MM.1S (cell line): ENCODE measurements around the gene PTH1R.

ENCODE experiments used
- DNase-seq: peaks from one replicate; pipeline ENCODE4 v3.0.0-alpha.2; 2015
- H2AFZ ChIP-seq: fragments of 300-600 bp; sonication (generic); 2 replicates; pipeline ENCODE4 v1.6.0; 2016; ENCODE audit warnings: antibody characterized with exemption, low read length
- H3F3A ChIP-seq: fragments of 300-600 bp; sonication (generic); 2 replicates; pipeline ENCODE4 v1.6.1; 2016; ENCODE audit warnings: mild to moderate bottlenecking, antibody characterized with exemption, low read length, moderate library complexity, mixed read lengths; ENCODE audit not compliant: insufficient read depth
- H3K27ac ChIP-seq: fragments of 300-600 bp; sonication (generic); 2 replicates; pipeline ENCODE4 v1.5.1; 2016; ENCODE audit warnings: mild to moderate bottlenecking, low read length
- H3K27me3 ChIP-seq: fragments of 300-600 bp; sonication (generic); replicated peaks from 2 replicates; pipeline ENCODE4 v1.6.0; 2016; ENCODE audit warnings: low read length; ENCODE audit not compliant: insufficient read depth
- H3K36me3 ChIP-seq: fragments of 300-600 bp; sonication (generic); replicated peaks from 2 replicates; pipeline ENCODE4 v1.6.1; 2016; ENCODE audit warnings: mild to moderate bottlenecking, low read length, mixed read lengths; ENCODE audit not compliant: insufficient read depth
- H3K4me1 ChIP-seq: fragments of 300-600 bp; sonication (generic); 2 replicates; pipeline ENCODE4 v1.6.1; 2016; ENCODE audit warnings: low read length, mixed read lengths
- H3K4me2 ChIP-seq: fragments of 300-600 bp; sonication (generic); 2 replicates; pipeline ENCODE4 v1.6.0; 2016; ENCODE audit warnings: low read depth, low read length
- H3K4me3 ChIP-seq: fragments of 300-600 bp; sonication (generic); 2 replicates; pipeline ENCODE4 v1.5.1; 2016; ENCODE audit warnings: low read length, mixed read lengths
- H3K79me2 ChIP-seq: fragments of 300-600 bp; sonication (generic); 2 replicates; pipeline ENCODE4 v1.6.1; 2016; ENCODE audit warnings: mixed run types, low read length, mixed read lengths
- H3K9ac ChIP-seq: fragments of 300-600 bp; sonication (generic); 2 replicates; pipeline ENCODE4 v1.6.1; 2016; ENCODE audit warnings: low read length, mixed read lengths
- H3K9me2 ChIP-seq: fragments of 300-600 bp; sonication (generic); replicated peaks from 2 replicates; pipeline ENCODE4 v1.6.1; 2016; ENCODE audit warnings: mild to moderate bottlenecking, low read length, mixed read lengths; ENCODE audit not compliant: insufficient read depth
- H3K9me3 ChIP-seq: fragments of 300-600 bp; sonication (generic); replicated peaks from 2 replicates; pipeline ENCODE4 v1.6.1; 2016; ENCODE audit warnings: mild to moderate bottlenecking, low read length, mixed read lengths; ENCODE audit not compliant: insufficient read depth
- H4K20me1 ChIP-seq: fragments of 300-600 bp; sonication (generic); 2 replicates; pipeline ENCODE4 v1.6.1; 2016; ENCODE audit warnings: mild to moderate bottlenecking, low read length, moderate library complexity, mixed read lengths; ENCODE audit not compliant: insufficient read depth
- CTCF ChIP-seq: fragments of 300-600 bp; sonication (generic); IDR thresholded peaks from 2 replicates; pipeline ENCODE4 v1.5.1; 2016; ENCODE audit warnings: antibody characterized with exemption, low read length, mixed read lengths
- EZH2 ChIP-seq: fragments of 300-600 bp; sonication (generic); optimal IDR thresholded peaks from 2 replicates; pipeline ENCODE3; 2017; ENCODE audit warnings: low read depth, mild to moderate bottlenecking, antibody characterized with exemption, low read length, mixed read lengths
- EZH2phosphoT487 ChIP-seq: fragments of 300-600 bp; sonication (generic); IDR thresholded peaks from 2 replicates; pipeline ENCODE4 v1.6.1; 2018; ENCODE audit warnings: antibody characterized with exemption, low read length

The PTH1R gene

GRCh38 chr3:46877406-46878125, at the start of gene PTH1R:
PTH1R (plus strand) TSS chr3:46877721; CDS start chr3:46883560, 5,839 bp downstream.
- H3K9me3 ChIP-seq: no peaks in the 10 kb centered on the region
- TF ChIP-seq CTCF (no peak), EZH2phosphoT487 (no peak), EZH2 (no peak)
- H3K4me1 ChIP-seq: no peaks in the 10 kb centered on the region
- H3K36me3 ChIP-seq: no peaks in the 10 kb centered on the region
- H3K9me2 ChIP-seq: no peaks in the 10 kb centered on the region
- no peak within 1 kb of the TSS for H3K4me3 ChIP-seq
- H2AFZ ChIP-seq: no peak within 1 kb of the TSS
- H3K27ac ChIP-seq: no peak within 1 kb of the TSS
- no peaks in the 10 kb centered on the region for H3K79me2 ChIP-seq
- H3K27me3 ChIP-seq: peaks cover 22% of the 10 kb centered on the region
- H4K20me1 ChIP-seq: no peaks in the 10 kb centered on the region
- H3K4me2 ChIP-seq: no peak within 1 kb of the TSS
- H3F3A ChIP-seq: no peaks in the 10 kb centered on the region
- H3K9ac ChIP-seq: no peak within 1 kb of the TSS
- no peak for DNase-seq

GRCh38 chr3:46829699-46830208, 47.8 kb upstream of the PTH1R start:
- H3K9me2 ChIP-seq: no peaks in the 10 kb centered on the region
- peak overlapping the region; percentile 39; the same call in 1 of the 2 replicates for H3K27ac ChIP-seq
- H3K4me1 ChIP-seq: peaks cover 16% of the 10 kb centered on the region
- peak overlapping the region; percentile 14; the same call in 1 of the 2 replicates for H2AFZ ChIP-seq
- no peak overlapping the region for H3K4me2 ChIP-seq
- no peaks in the 10 kb centered on the region for H4K20me1 ChIP-seq
- H3K79me2 ChIP-seq: no peaks in the 10 kb centered on the region
- TF ChIP-seq CTCF: no peak
- TF ChIP-seq EZH2phosphoT487: no peak
- no peak for TF ChIP-seq EZH2
- H3K36me3 ChIP-seq: no peaks in the 10 kb centered on the region
- no peak overlapping the region for H3K4me3 ChIP-seq
- peaks cover 4% of the 10 kb centered on the region; the same call in 1 of the 2 replicates for H3F3A ChIP-seq
- no peaks in the 10 kb centered on the region for H3K27me3 ChIP-seq
- DNase-seq: peak; percentile 87
- no peaks in the 10 kb centered on the region for H3K9me3 ChIP-seq
- H3K9ac ChIP-seq: no peak overlapping the region

GRCh38 chr3:46830801-46831200, 46.7 kb upstream of the PTH1R start:
- TF ChIP-seq CTCF: no peak
- TF ChIP-seq EZH2phosphoT487: no peak
- TF ChIP-seq EZH2: no peak
- H3K4me1 ChIP-seq: peaks cover 16% of the 10 kb centered on the region
- no peaks in the 10 kb centered on the region for H4K20me1 ChIP-seq

More at GRCh38 chr3:46830801-46831200, 46.7 kb upstream of the PTH1R start:
- DNase-seq: no peak
- Histone ChIP-seq H3K4me3 (no peak overlapping the region), H3K9me3 (no peaks in the 10 kb centered on the region), H3K36me3 (no peaks in the 10 kb centered on the region), H3F3A (peaks cover 4% of the 10 kb centered on the region; the same call in 1 of the 2 replicates), H3K27me3 (no peaks in the 10 kb centered on the region), H2AFZ (no peak overlapping the region), H3K4me2 (no peak overlapping the region), H3K27ac (no peak overlapping the region), H3K79me2 (no peaks in the 10 kb centered on the region), H3K9me2 (no peaks in the 10 kb centered on the region), H3K9ac (no peak overlapping the region)
